GM12891 (cell line): ENCODE results near the gene PROSER2.

ENCODE experiments used
- POLR2A ChIP-seq: IDR thresholded peaks from 2 replicates; pipeline ENCODE4 v1.6.1; 2011; ENCODE audit warnings: low read depth, low read length, control low read depth
- POLR2AphosphoS5 ChIP-seq: IDR thresholded peaks from 2 replicates; pipeline ENCODE4 v1.6.1; 2011; ENCODE audit warnings: low read depth, low read length, control low read depth
- TAF1 ChIP-seq: IDR thresholded peaks from 2 replicates; pipeline ENCODE4 v1.6.1; 2011; ENCODE audit warnings: low read depth, low read length, control low read depth

DNA sequence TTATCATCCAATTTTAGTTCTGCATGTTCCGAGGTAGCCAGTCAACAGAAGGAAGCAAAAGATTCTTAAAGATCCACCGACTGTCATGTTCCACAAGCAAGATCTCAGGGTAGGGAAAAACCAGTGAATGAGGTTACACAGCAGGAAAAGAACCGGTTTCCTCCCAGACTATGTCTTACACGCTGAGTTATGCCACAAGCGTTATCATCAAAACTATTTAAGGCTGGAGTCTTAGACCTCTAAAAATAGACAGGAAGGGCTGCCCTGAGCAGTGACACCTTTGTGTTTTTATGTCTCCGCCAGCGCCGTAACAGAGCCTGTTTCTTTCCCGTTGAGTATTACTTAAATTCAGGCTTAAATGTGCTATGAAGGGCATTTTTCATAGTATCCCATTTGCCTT, 48.3 kb downstream of the PROSER2 start:
- no peak for TF ChIP-seq POLR2AphosphoS5
- TF ChIP-seq POLR2A = no peak
- TF ChIP-seq TAF1 = no peak
